Measurements from ENCODE around the gene ACACA. TPM values are rescaled to one million over a fixed set of nuclear protein-coding genes. Genes with fewer than 3 reads are reported as not detected.

ACACA gene
- total RNA-seq, 4 donors from 2014 or later: 30.6 to 102 (median 50.5) TPM

DNA sequence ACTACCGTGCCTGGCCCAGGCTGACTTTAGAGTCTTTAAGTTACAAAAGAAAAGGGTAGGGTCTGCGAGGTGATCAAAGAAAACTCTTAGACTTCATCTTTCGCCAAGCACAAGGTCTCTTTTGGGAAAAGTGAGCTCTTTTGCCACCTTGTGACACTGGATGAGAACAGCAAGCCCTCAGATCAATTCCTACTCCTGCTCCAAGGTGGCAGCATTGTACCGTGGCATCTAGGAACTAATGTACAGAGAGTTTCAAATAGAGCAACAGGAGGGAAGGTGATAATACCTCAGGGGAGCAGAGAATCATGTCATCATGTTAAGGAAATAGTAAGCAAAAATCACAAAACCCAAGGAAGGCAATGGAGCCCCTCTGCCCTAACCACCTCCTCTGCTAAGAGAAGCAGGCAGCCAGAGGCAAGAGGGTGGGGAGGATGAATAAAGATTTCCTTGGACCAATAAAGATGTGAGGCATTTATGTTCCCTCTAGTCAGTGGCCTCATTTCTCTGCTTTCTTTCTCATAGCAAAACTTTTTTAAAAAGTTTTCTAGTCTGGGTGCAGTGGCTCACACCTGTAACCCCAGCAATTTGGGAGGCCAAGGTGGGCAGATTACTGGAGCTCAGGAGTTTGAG, 33.0 kb downstream of the ACACA start:
- TF ChIP-seq, protein P1, sequence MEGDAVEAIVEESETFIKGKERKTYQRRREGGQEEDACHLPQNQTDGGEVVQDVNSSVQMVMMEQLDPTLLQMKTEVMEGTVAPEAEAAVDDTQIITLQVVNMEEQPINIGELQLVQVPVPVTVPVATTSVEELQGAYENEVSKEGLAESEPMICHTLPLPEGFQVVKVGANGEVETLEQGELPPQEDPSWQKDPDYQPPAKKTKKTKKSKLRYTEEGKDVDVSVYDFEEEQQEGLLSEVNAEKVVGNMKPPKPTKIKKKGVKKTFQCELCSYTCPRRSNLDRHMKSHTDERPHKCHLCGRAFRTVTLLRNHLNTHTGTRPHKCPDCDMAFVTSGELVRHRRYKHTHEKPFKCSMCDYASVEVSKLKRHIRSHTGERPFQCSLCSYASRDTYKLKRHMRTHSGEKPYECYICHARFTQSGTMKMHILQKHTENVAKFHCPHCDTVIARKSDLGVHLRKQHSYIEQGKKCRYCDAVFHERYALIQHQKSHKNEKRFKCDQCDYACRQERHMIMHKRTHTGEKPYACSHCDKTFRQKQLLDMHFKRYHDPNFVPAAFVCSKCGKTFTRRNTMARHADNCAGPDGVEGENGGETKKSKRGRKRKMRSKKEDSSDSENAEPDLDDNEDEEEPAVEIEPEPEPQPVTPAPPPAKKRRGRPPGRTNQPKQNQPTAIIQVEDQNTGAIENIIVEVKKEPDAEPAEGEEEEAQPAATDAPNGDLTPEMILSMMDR (IDR thresholded peaks at IDR 0.05; ENCODE audit: low read depth): no peak

DNA sequence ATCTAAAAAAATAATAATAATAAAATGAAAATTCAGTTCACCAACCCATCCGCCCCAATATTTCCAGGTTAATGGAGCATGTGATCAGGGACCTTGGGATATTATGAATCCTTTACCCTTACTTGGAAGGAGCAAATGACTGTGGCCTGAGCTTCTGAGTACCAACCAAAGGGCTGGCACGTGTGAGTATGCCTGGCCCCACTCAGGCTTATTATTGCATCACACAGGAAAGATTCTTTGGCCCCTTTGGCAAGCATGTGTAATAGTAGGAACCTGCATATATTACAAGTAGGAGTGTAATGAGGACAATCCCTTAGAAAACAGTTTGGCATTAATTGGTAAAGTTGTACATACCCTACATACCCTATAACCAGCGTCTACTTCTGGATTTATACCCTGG, 38.1 kb downstream of the ACACA start:
- TF ChIP-seq, protein P1 (IDR thresholded peaks at IDR 0.05; ENCODE audit: low read depth): no peak

DNA sequence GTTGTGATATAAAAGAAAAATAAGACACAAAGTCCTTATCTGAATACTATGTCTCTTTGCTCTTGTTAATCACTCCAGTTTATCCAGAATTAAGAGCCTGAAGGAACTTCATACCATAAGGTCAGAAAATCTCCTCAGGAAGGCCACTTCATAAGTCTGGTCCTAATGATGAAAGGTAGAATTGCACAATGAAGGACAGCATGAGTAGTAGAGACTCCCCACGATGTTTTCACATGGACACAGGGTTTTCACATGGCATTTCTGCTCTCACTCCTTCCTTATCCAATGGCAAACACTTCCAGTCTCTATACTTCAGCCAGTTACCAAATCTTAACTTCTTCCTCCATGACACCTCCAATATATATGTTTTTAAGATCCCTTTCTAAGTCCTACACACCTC, 41.0 kb downstream of the ACACA start:
- TF ChIP-seq, protein P1 (IDR thresholded peaks at IDR 0.05; ENCODE audit: low read depth): no peak

DNA sequence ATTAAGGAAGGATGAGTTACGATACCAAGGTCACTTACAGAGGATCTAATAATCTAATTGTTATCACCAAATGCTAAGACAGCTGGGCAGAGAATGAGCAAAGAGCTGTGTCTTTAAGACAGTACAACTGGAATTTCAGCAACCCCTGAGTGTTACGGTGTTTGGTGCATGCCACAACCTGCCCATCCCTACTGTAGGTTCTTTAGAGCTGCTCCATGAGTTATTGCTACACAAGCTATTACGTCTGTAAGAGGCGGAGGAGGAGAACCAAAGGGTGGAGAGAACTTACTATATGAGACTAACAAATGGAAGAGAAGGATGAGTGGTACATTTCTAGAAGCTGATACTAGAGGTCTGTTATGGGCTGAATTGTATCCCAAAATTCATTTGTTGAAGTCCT, 45.1 kb downstream of the ACACA start:
- TF ChIP-seq, protein P1 (IDR thresholded peaks at IDR 0.05; ENCODE audit: low read depth): no peak

DNA sequence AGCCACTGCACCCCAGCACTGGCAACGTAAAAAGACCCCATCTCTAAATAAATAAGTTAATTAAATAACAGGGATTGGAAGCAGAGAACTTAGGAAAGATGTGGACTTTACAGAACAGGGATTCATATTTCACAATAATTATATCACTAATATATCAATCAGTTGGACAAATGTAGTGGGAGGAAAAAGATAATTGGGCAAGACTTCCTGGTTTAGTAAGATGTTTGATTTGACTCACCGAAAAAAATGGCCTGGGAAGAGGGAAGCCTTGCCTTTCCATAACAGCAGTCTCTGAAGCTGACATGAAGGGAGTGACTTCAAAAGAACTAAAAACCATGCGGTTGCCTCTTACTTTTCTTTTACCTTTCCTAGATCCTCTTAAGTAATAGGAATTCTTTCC, 46.0 kb downstream of the ACACA start:
- TF ChIP-seq, protein P1 (IDR thresholded peaks at IDR 0.05; ENCODE audit: low read depth): no peak

DNA sequence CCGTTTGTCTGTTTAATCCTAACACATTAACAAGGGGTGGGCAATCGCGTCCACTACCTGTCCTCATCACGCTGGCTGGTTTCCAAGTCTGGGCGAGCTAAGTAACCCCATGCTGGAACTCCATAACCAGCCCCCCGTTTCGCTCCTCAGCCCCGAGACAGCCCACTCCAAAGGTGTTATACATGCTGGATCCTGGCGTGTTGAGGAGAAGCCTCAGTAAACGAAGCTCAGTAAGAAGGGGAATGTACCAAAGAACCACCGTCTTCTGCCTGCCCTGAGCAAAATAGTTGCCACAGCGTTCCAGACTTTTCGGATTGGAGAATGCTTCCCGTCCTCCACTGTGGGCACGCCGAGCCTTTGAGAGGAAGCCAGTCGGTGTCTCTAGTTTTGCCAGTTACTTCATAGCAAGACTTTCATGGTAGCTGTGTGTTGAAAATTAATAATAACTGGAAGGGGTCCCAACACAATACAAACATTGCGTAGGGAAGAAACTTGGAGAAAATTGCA, 46.9 kb downstream of the ACACA start:
- TF ChIP-seq, protein P1 (IDR thresholded peaks at IDR 0.05; ENCODE audit: low read depth): no peak

DNA sequence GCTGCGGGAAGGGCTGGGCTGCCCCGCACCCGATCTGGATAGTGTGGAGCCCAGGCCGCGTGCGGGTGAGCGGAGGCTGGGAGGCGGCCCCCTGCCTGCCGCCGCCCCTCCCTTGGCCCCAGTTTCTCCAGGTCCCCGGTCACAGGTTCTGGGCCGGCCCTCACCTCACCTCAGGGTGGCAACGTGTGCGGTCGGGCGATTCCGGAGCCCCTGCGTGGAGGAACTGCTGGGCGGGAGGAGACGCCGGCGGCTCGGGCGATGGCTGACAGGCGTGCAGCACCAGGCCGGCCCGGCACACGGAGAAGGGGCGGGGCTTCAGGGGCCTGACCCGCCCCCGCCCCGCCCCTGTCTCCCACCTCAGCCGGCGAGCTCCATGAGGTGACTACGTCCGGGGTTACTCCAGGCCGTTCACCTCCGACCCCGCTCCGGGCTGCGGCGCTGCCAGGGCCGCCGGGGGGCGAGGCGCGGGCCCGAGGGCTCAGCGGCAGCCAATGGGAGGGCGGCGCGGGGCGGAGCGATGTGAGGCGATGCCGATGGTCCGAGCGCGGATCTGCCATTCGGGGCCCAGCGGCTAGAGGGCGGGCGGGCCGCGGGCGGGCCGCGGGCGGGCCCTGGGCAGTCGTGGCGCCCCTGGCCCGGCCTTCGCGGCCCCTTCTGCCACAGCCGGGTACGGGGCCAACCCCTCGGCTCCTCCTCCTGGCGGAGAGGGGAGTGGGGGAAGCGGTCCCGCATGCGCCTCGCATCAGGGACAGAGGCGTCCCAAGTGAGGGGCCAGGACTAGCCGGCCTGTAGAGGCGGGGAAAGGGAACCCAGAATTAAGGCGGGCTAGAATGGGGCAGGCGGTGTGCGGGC, 47.6 kb downstream of the ACACA start:
- TF ChIP-seq, protein P1 (IDR thresholded peaks at IDR 0.05; ENCODE audit: low read depth): no peak

All from subcutaneous adipose tissue (tissue), 4 donors.